Lower leg skin (tissue), 3 donors: Measurements from ENCODE around the gene IL12RB2.

ENCODE experiments used
- POLR2A ChIP-seq, 2 donors: fragments of 450-650 bp; IDR thresholded peaks; one replicate each; pipeline ENCODE4 v1.6.1; 2016 to 2017; ENCODE audit warnings: antibody characterized with exemption in 2 of 2, mild to moderate bottlenecking in 1 of 2, moderate library complexity in 1 of 2
- TF ChIP-seq, protein P1 (sequence below), 3 donors: fragments of 450-650 bp; IDR thresholded peaks; one replicate each; pipeline ENCODE4 v1.5.1; 2016; ENCODE audit warnings: antibody characterized with exemption in 3 of 3, mild to moderate bottlenecking in 3 of 3, moderate library complexity in 2 of 3

DNA sequence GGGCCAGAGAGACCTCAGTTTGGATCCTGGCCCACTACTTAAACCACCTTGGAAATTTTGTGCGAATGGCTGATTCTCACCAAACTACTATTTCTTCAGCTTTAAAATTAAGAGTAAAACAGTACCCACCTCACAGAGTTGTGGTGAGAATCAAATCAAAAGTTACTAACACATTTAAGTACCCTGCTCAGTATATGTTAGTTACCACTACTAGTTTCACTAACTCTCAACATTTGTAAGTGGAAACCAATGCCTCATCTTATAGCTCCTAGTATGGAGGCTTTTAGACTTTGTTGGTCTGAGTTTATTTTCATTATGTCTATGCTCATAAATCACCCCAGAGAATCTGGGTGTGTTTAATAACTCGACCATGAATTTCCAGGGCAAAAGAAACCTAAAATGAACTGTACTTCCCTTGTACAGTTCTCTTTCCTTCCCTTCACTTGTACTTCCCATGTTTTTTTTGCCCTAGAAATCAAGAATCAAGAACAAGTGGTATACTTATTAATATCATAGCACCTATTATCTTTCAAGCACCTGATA is 134.1 kb downstream of the IL12RB2 start:
- TF ChIP-seq, protein P1, sequence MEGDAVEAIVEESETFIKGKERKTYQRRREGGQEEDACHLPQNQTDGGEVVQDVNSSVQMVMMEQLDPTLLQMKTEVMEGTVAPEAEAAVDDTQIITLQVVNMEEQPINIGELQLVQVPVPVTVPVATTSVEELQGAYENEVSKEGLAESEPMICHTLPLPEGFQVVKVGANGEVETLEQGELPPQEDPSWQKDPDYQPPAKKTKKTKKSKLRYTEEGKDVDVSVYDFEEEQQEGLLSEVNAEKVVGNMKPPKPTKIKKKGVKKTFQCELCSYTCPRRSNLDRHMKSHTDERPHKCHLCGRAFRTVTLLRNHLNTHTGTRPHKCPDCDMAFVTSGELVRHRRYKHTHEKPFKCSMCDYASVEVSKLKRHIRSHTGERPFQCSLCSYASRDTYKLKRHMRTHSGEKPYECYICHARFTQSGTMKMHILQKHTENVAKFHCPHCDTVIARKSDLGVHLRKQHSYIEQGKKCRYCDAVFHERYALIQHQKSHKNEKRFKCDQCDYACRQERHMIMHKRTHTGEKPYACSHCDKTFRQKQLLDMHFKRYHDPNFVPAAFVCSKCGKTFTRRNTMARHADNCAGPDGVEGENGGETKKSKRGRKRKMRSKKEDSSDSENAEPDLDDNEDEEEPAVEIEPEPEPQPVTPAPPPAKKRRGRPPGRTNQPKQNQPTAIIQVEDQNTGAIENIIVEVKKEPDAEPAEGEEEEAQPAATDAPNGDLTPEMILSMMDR (IDR thresholded peaks at IDR 0.05) = no peak
- TF ChIP-seq POLR2A (IDR thresholded peaks at IDR 0.05) = no peak
